ENCODE measurements around the gene ADAMTSL1.

DNA sequence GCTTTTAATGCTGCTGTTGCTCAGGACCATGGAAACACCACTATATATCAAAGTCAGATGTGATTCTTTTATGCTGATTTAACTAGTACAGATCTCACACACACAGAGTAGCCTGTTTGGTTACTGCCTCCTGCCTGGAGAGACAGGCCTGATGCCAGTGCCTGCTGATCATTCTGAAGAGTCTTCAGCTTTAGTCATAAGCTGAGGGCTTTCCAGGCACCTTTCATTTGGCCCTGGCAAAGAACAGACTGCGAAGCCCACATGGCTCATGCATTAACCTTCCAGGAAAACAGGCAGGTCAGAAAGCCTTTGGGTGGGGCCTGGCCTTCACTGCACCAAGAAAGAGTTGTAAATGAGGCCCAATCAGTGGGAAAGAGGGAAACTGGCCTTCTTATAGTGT lies 414.3 kb downstream of the ADAMTSL1 start:
- TF ChIP-seq, protein P1, sequence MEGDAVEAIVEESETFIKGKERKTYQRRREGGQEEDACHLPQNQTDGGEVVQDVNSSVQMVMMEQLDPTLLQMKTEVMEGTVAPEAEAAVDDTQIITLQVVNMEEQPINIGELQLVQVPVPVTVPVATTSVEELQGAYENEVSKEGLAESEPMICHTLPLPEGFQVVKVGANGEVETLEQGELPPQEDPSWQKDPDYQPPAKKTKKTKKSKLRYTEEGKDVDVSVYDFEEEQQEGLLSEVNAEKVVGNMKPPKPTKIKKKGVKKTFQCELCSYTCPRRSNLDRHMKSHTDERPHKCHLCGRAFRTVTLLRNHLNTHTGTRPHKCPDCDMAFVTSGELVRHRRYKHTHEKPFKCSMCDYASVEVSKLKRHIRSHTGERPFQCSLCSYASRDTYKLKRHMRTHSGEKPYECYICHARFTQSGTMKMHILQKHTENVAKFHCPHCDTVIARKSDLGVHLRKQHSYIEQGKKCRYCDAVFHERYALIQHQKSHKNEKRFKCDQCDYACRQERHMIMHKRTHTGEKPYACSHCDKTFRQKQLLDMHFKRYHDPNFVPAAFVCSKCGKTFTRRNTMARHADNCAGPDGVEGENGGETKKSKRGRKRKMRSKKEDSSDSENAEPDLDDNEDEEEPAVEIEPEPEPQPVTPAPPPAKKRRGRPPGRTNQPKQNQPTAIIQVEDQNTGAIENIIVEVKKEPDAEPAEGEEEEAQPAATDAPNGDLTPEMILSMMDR (IDR thresholded peaks at IDR 0.05; ENCODE audit: borderline replicate concordance, extremely low read depth, low read length, poor library complexity, severe bottlenecking): no peak
- TF ChIP-seq EZH2 (IDR thresholded peaks at IDR 0.05; ENCODE audit: borderline replicate concordance, low read depth, low read length, severe bottlenecking): no peak

All from DND-41 (cell line).